Neural progenitor cell (in vitro differentiated cells): ENCODE data around the gene ANKRD36.

Experiments
- CTCF ChIP-seq: fragments of 200-600 bp; sonication (generic); IDR thresholded peaks from 2 replicates; pipeline ENCODE4 v1.5.1; 2017; ENCODE audit warnings: antibody characterized with exemption, mild to moderate bottlenecking
- EZH2 ChIP-seq: fragments of 200-600 bp; sonication (generic); IDR thresholded peaks from 2 replicates; pipeline ENCODE4 v1.6.1; 2017; ENCODE audit warnings: antibody characterized with exemption, mild to moderate bottlenecking, moderate library complexity

GRCh38 chr2:97210325-97210724, 97.4 kb downstream of the ANKRD36 start:
- TF ChIP-seq EZH2 (no peak), CTCF (no peak)
